ENCODE data around the gene USP9Y.
"Not testable (repeated sequence)": the region's sequence is repeated elsewhere in the genome, so short reads cannot be mapped to it uniquely, and the experiment has no call there.

Gene USP9Y

GRCh38 chrY:12701181-12701695, at the start of gene USP9Y:
TSS of gene USP9Y (plus strand) at chrY:12701231. CDS start at chrY:12709448, 8,217 bp downstream.
- DNase-seq (ENCODE audit: insufficient read length, low spot score) (no peak), FAIRE-seq (no peak)

- no peak for FAIRE-seq
- DNase-seq (ENCODE audit: insufficient read length, low spot score) = no peak
Measured at GRCh38 chrY:12651621-12652036, 49.4 kb upstream of the USP9Y start.

- no peak for DNase-seq (ENCODE audit: insufficient read length, low spot score)
Measured at GRCh38 chrY:12661745-12662681, 39.0 kb upstream of the USP9Y start.

GRCh38 chrY:12662745-12663591, 38.1 kb upstream of the USP9Y start:
- FAIRE-seq = no peak
- DNase-seq (ENCODE audit: insufficient read length, low spot score) = no peak

More at GRCh38 chrY:12661745-12662681, 39.0 kb upstream of the USP9Y start:
- no peak for FAIRE-seq

GRCh38 chrY:12663845-12664244, 37.2 kb upstream of the USP9Y start:
- not testable (repeated sequence) for FAIRE-seq; DNase-seq (ENCODE audit: insufficient read length, low spot score)

GRCh38 chrY:12678111-12678510, 22.9 kb upstream of the USP9Y start:
- FAIRE-seq = no peak
- DNase-seq (ENCODE audit: insufficient read length, low spot score) = no peak

GRCh38 chrY:12681535-12681934, 19.5 kb upstream of the USP9Y start:
- FAIRE-seq = no peak
- DNase-seq (ENCODE audit: insufficient read length, low spot score) = no peak

- FAIRE-seq (no peak), DNase-seq (ENCODE audit: insufficient read length, low spot score) (no peak)
Measured at GRCh38 chrY:12688337-12688736, 12.7 kb upstream of the USP9Y start.

GRCh38 chrY:12700087-12700486, 944 bp upstream of the USP9Y start:
- no peak for DNase-seq (ENCODE audit: insufficient read length, low spot score)

GRCh38 chrY:12702174-12702573, 1.1 kb downstream of the USP9Y start:
- no peak for FAIRE-seq
- no peak for DNase-seq (ENCODE audit: insufficient read length, low spot score)

More at GRCh38 chrY:12700087-12700486, 944 bp upstream of the USP9Y start:
- no peak for FAIRE-seq

- DNase-seq (ENCODE audit: insufficient read length, low spot score) (no peak), FAIRE-seq (no peak)
Measured at GRCh38 chrY:12710460-12710859, 9.4 kb downstream of the USP9Y start.

- no peak for FAIRE-seq
Measured at GRCh38 chrY:12715376-12715775, 14.3 kb downstream of the USP9Y start.

GRCh38 chrY:12729746-12730145, 28.7 kb downstream of the USP9Y start:
- DNase-seq (ENCODE audit: insufficient read length, low spot score) (no peak), FAIRE-seq (no peak)

More at GRCh38 chrY:12715376-12715775, 14.3 kb downstream of the USP9Y start:
- no peak for DNase-seq (ENCODE audit: insufficient read length, low spot score)

- DNase-seq (ENCODE audit: insufficient read length, low spot score) = no peak
- FAIRE-seq = no peak
Measured at GRCh38 chrY:12733625-12734024, 32.6 kb downstream of the USP9Y start.

- no peak for FAIRE-seq
Measured at GRCh38 chrY:12734051-12734450, 33.0 kb downstream of the USP9Y start.

GRCh38 chrY:12741414-12741813, 40.4 kb downstream of the USP9Y start:
- no peak for FAIRE-seq
- no peak for DNase-seq (ENCODE audit: insufficient read length, low spot score)

More at GRCh38 chrY:12734051-12734450, 33.0 kb downstream of the USP9Y start:
- DNase-seq (ENCODE audit: insufficient read length, low spot score) = no peak

GRCh38 chrY:12742725-12743124, 41.7 kb downstream of the USP9Y start:
- DNase-seq (ENCODE audit: insufficient read length, low spot score) (no peak), FAIRE-seq (no peak)

- DNase-seq (ENCODE audit: insufficient read length, low spot score) = no peak
- no peak for FAIRE-seq
Measured at GRCh38 chrY:12744091-12744490, 43.1 kb downstream of the USP9Y start.

GRCh38 chrY:12749293-12749692, 48.3 kb downstream of the USP9Y start:
- DNase-seq (ENCODE audit: insufficient read length, low spot score) (no peak), FAIRE-seq (no peak)

GRCh38 chrY:12752856-12753255, 51.8 kb downstream of the USP9Y start:
- DNase-seq (ENCODE audit: insufficient read length, low spot score) (no peak), FAIRE-seq (no peak)

- FAIRE-seq (no peak), DNase-seq (ENCODE audit: insufficient read length, low spot score) (no peak)
Measured at GRCh38 chrY:12756021-12756420, 55.0 kb downstream of the USP9Y start.
